Central memory CD8-positive, alpha-beta T cell (primary cell): ENCODE results near the gene DNAJA2.

Experiments used
- ATAC-seq: fragments of 150-1000 bp; cut with Tn5 transposase; replicated peaks from 2 replicates; pipeline ENCODE4 v1.10.0; 2022; ENCODE audit warnings: mild to moderate bottlenecking, moderate FRiP score, moderate number of reproducible peaks; ENCODE audit not compliant: poor library complexity, severe bottlenecking; ENCODE audit errors: extremely low read depth
- DNase-seq, 2 donors: peaks; one replicate each; pipeline ENCODE4 v3.0.0; 2021; ENCODE audit warnings: low spot score in 2 of 2
- H3K27ac Mint-ChIP-seq: one replicate; pipeline ENCODE4 v1.8.0; 2022; ENCODE audit warnings: low read depth, mild to moderate bottlenecking, moderate library complexity, mixed read lengths
- H3K27me3 Mint-ChIP-seq: one replicate; pipeline ENCODE4 v1.8.0; 2022; ENCODE audit warnings: mixed read lengths
- H3K36me3 Mint-ChIP-seq: one replicate; pipeline ENCODE4 v1.8.0; 2022; ENCODE audit warnings: mild to moderate bottlenecking, moderate library complexity, mixed read lengths; ENCODE audit not compliant: insufficient read depth
- H3K4me1 Mint-ChIP-seq: one replicate; pipeline ENCODE4 v1.8.0; 2022; ENCODE audit warnings: mixed read lengths
- H3K4me3 Mint-ChIP-seq: one replicate; pipeline ENCODE4 v1.8.0; 2022; ENCODE audit warnings: mild to moderate bottlenecking, moderate library complexity, mixed read lengths
- H3K9me3 Mint-ChIP-seq: one replicate; pipeline ENCODE4 v1.8.0; 2022; ENCODE audit warnings: mixed read lengths

DNAJA2 gene

DNA sequence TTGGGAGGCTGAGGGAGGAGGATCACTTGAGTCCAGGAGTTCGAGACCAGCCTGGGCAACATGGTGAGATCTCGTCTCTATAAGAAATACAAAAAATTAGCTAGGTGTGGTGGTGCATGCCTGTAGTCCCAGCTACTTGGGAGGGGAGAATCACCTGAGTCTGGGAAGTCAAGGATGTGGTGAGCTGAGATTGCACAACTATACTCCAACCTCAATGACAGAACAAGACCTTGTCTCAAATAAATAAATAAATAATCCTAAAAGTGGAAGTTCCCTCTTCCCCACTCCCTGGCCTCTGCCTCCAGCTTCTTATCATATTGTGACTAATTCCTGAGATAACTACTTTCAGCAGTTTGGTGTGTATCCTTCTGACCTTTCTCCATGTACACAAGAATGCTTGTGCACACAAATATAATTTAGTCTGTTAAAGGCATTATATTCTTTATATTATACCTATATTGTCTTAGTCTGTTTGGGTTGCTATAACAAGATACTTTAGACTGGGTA, 23.5 kb upstream of the DNAJA2 start:
- no peak overlapping the region for H3K27ac Mint-ChIP-seq
- DNase-seq: no peak
- no peak for ATAC-seq
- H3K4me1 Mint-ChIP-seq: no peaks in the 10 kb centered on the region
- H3K4me3 Mint-ChIP-seq: no peak overlapping the region
- no peaks in the 10 kb centered on the region for H3K36me3 Mint-ChIP-seq
- no peaks in the 10 kb centered on the region for H3K27me3 Mint-ChIP-seq
- no peaks in the 10 kb centered on the region for H3K9me3 Mint-ChIP-seq

DNA sequence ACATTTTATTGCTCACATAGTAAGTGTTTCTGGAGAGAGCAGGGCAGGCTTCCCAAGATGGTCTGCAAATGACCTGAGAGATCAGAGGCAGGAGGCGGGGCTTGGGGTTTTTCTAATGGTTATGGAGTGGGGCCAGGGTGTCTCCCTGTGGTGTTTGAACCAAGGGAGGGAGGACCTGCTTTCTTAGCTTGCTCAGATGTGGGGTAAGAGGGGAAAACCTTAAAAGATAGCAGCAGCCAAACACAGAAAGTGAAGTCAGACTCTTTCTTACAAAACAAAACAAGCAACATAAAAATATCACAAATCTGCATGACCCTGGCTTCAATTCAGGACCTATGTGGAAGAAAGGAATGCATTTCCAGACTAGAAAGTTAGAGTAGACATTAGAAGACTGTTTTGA, 22.9 kb upstream of the DNAJA2 start:
- ATAC-seq: no peak
- no peak for DNase-seq
- Mint-ChIP-seq H3K9me3 (no peaks in the 10 kb centered on the region), H3K27ac (no peak overlapping the region), H3K4me3 (no peak overlapping the region), H3K27me3 (no peaks in the 10 kb centered on the region), H3K4me1 (no peaks in the 10 kb centered on the region), H3K36me3 (no peaks in the 10 kb centered on the region)

DNA sequence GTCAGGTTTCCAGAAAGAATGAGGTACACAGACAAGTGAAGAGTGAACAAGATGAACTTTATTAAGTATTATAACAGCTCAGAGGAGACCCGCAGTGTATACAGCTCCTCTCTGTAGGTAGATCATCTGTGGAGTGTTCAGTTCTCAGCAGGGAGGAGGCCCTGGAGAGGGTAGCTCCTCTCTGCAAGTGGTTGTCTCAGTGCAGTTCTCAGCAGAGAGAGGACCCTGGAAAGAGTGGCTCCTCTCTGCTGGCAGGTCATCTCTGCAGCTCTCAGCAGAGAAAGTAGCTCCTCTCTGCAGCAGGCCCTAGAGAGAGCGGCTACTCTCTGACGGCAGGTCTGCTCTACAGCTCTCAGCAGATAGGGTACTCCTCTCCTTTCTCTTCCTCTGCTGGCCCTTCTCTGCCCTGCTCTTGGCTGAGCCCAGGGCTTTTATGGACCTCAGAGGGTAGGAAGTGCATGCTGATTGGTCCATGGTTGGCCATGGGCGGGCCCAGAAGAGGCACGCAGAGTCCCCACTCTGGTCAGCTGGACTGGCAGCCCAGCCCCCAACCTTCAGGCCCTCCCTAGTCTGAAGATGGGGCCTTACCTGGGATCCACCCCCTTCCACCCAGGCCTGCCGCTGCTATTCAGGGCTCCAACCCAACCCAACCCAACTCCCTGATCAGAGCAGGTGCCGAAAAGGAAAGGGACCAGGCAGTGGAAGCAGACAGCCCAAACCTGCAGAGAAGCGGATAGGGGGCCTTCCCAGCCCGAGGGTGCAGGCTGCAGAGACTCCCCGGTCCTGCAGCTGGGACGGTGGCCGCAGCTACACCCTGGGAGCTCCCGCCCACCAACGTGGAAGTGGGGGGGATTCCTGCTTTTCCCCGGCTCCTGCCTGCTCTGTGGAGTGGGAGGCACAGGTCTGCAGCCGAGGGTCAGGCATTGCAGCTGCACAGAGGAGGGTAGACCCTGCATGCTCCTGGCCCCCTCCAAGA, 18.5 kb upstream of the DNAJA2 start:
- Mint-ChIP-seq H3K36me3 (no peaks in the 10 kb centered on the region), H3K4me1 (no peaks in the 10 kb centered on the region), H3K4me3 (no peak overlapping the region), H3K9me3 (no peaks in the 10 kb centered on the region), H3K27ac (no peak overlapping the region), H3K27me3 (no peaks in the 10 kb centered on the region)
- DNase-seq (no peak), ATAC-seq (no peak)

DNA sequence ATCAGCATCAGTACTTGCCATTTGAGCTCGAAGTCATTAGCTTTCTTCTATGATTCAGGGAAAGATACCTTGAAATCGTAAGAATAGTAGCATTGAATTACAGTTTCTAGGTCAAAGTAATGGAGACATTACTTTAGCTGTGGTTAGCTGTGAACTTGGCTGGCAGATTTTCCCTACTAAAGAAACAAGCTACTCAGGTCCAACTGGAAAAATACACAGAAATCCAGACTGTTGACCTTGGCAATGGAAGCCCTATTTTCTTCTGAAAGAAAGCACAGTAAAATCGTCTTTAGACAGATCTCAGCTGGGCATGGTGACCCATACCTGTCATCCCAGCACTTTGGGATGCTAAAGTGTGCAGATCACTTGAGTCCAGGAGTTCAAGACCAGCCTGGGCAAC, 13.4 kb upstream of the DNAJA2 start:
- H3K9me3 Mint-ChIP-seq: no peaks in the 10 kb centered on the region
- no peaks in the 10 kb centered on the region for H3K27me3 Mint-ChIP-seq
- no peak for ATAC-seq
- H3K4me3 Mint-ChIP-seq: no peak overlapping the region
- H3K4me1 Mint-ChIP-seq: no peaks in the 10 kb centered on the region
- no peak for DNase-seq
- H3K36me3 Mint-ChIP-seq: no peaks in the 10 kb centered on the region
- no peak overlapping the region for H3K27ac Mint-ChIP-seq

DNA sequence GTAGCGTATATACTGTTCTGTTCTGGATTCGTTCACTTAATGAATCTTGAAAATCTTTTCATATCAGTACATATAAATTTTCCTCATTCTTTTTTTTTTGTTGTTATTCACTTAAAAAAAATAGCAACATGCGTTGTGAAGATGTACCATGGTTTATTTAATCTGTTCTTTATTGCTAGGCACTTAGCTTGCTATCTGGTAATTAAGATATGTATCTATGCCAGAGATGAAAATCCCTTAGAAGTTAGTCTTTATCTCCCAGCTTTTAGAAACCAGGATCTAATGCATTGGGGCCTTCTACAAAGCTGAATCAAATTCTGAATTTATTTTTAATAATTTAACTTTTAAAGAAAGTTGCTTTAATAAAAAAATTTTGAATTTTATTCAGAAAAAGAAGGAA, 13.0 kb upstream of the DNAJA2 start:
- no peak for DNase-seq
- H3K4me3 Mint-ChIP-seq: no peak overlapping the region
- no peaks in the 10 kb centered on the region for H3K4me1 Mint-ChIP-seq
- H3K9me3 Mint-ChIP-seq: no peaks in the 10 kb centered on the region
- H3K27me3 Mint-ChIP-seq: no peaks in the 10 kb centered on the region
- no peak overlapping the region for H3K27ac Mint-ChIP-seq
- H3K36me3 Mint-ChIP-seq: no peaks in the 10 kb centered on the region
- no peak for ATAC-seq

DNA sequence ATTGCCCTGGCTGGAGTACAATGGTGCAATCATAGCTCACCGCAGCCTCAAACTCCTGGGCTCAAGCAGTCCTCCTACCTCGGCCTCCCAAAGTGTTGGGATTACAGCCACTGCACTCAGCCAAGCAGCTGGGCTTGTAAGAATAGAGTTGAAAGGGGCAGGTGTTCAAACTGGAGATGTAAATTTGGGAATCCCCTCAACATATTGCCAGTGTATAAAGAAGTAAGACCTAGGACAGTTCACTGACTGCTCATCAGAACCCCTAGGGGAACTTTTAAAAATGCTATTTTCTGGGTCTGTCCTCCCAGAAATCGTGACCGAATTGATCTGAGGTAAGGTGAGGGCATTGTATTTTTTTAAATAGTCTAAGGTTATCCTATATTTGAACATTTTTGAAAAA, 8.9 kb upstream of the DNAJA2 start:
- Mint-ChIP-seq H3K27ac (no peak overlapping the region), H3K36me3 (no peaks in the 10 kb centered on the region), H3K9me3 (no peaks in the 10 kb centered on the region), H3K4me1 (no peaks in the 10 kb centered on the region), H3K27me3 (no peaks in the 10 kb centered on the region), H3K4me3 (no peak overlapping the region)
- ATAC-seq (no peak), DNase-seq (no peak)

DNA sequence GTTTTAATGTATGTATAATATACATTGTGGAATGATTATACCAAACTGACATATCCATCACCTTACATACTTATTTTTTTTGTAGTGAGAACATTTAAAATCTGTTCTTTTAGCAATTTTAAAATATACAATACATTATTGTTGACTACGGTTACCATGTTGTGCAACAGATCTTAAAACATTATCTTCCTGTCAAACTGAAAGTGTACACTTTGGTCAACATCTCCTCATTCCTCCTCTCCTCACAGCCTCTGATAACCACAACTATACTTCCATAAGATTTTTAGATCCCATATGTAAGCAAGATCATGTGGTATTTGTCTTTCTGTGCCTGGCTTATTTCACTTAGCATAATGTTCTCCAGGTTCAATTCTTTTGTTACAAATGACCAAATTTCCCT, 7.5 kb upstream of the DNAJA2 start:
- no peak overlapping the region for H3K4me3 Mint-ChIP-seq
- DNase-seq (no peak), ATAC-seq (no peak)
- H3K27me3 Mint-ChIP-seq: no peaks in the 10 kb centered on the region
- H3K4me1 Mint-ChIP-seq: peaks cover 3% of the 10 kb centered on the region
- peaks cover under 1% of the 10 kb centered on the region for H3K36me3 Mint-ChIP-seq
- H3K27ac Mint-ChIP-seq: no peak overlapping the region
- no peaks in the 10 kb centered on the region for H3K9me3 Mint-ChIP-seq

DNA sequence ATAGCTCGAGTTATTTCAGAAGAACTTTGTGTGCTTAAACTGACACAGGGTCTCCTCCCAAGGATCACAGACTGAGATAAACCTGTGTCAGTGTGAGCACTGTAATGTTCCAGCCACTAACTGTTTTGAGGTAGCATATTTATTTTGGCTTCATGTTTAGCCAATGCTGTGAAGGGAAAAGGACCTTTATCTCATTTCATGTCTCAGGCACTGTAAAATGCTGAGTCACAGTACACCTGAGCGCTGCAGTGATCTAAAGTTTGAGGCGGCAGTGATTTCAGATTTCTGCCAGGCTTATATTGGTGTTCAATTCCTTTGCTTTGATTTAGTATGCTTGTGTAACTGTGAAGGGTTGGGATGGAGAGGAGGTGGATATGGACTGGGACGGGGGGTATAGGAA, 3.1 kb upstream of the DNAJA2 start:
- ATAC-seq (no peak), DNase-seq (no peak)
- H3K27me3 Mint-ChIP-seq: no peaks in the 10 kb centered on the region
- no peak overlapping the region for H3K4me3 Mint-ChIP-seq
- H3K36me3 Mint-ChIP-seq: peaks cover 24% of the 10 kb centered on the region
- H3K27ac Mint-ChIP-seq: no peak overlapping the region
- peaks cover 25% of the 10 kb centered on the region for H3K4me1 Mint-ChIP-seq
- H3K9me3 Mint-ChIP-seq: no peaks in the 10 kb centered on the region

DNA sequence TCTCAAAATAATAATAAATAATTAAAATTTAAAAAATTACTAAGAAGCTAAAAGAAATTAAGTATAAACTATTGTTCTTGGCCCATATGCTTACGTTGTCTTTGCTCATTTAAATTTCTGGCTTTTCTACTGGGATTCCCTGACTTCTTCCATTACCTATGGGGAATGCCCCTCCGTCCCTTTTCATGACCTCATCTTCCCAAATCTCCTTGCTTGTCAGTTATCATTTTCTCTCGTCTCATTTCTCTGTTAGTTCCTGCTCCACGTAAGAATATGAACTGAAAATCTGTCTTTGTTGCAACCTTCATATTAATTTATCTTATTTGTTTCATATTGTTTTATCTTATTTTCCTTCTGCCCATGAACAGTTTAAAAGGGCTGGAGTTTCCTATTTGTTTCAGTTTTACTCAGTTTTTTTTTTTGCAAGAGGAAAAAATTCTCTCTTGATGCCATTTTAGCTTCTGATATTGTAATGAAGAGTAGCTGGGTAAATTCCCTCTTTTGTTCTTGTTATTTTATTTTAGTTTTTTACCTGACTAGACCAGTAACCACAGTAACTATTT, 2.5 kb upstream of the DNAJA2 start:
- peak overlapping the region; percentile 3 for H3K4me3 Mint-ChIP-seq
- H3K27ac Mint-ChIP-seq: peak overlapping the region; percentile 32
- H3K36me3 Mint-ChIP-seq: peaks cover 28% of the 10 kb centered on the region
- no peaks in the 10 kb centered on the region for H3K9me3 Mint-ChIP-seq
- no peaks in the 10 kb centered on the region for H3K27me3 Mint-ChIP-seq
- peaks cover 30% of the 10 kb centered on the region for H3K4me1 Mint-ChIP-seq
- no peak for DNase-seq
- no peak for ATAC-seq

DNA sequence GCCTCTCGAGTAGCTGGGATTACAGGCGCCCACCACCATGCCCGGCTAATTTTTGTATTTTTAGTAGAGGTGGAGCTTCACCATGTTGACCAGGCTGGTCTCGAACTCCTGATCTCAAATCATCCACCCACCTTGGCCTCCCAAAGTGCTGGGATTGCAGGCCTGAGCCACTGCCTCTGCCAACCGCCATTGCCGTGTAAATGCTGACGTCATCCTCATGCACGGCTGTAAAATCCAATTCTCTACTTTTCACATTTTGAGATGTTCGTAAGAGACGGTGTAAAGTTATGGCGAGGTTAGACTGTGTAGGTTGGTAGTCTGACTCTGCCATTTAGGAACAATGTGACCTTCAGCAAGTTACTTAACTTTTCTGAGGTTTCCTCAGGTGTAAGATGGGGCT, 1.7 kb upstream of the DNAJA2 start:
- Mint-ChIP-seq H3K27me3 (no peaks in the 10 kb centered on the region), H3K4me3 (peak overlapping the region; percentile 82), H3K36me3 (peaks cover 34% of the 10 kb centered on the region), H3K4me1 (peaks cover 33% of the 10 kb centered on the region), H3K9me3 (no peaks in the 10 kb centered on the region), H3K27ac (peak overlapping the region; percentile 99)
- ATAC-seq (no peak), DNase-seq (no peak)

DNA sequence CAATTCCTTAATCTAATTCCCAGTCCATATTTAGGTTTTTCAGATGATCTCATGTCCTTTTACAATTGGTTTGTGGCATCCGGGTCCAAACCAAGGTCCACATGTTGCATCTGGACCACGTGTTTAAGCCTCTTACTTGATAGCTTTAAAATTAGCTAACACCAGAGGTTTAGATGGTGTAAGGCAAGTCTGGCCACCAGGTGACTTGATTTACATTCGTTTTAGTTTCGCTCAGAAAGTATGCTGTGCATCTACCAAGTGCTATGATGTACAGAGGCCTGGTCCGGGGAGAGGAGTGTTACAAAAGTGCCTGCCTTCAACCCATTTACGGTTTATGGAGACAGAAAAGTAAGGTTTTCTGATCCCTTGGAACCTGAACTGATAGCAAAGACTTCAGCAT, 878 bp upstream of the DNAJA2 start:
- peaks cover 38% of the 10 kb centered on the region for H3K36me3 Mint-ChIP-seq
- peak overlapping the region; percentile 82 for H3K4me3 Mint-ChIP-seq
- H3K4me1 Mint-ChIP-seq: peaks cover 35% of the 10 kb centered on the region
- ATAC-seq: no peak
- H3K27ac Mint-ChIP-seq: peak overlapping the region; percentile 99
- no peaks in the 10 kb centered on the region for H3K27me3 Mint-ChIP-seq
- no peak for DNase-seq
- no peaks in the 10 kb centered on the region for H3K9me3 Mint-ChIP-seq

DNA sequence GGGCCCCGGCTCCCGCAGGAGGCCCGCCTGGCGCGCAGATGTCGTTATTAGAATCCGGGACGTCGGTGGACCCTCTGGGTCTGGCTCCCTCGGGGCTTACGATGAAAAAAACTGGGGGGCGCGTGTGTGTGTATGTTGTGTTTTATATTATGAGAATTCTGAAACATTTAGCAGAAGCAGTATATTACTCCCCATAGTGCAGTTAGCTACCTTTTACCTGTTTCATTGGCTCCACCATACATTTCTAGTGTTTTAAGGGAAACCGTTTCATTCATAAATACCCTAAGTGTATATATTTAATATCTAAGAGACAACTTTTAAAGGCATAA, 486 bp upstream of the DNAJA2 start:
- Mint-ChIP-seq H3K9me3 (no peaks in the 10 kb centered on the region), H3K4me1 (peaks cover 39% of the 10 kb centered on the region), H3K27me3 (no peaks in the 10 kb centered on the region), H3K27ac (peak overlapping the region; percentile 99), H3K36me3 (peaks cover 39% of the 10 kb centered on the region), H3K4me3 (peak overlapping the region; percentile 82)
- ATAC-seq: no peak
- DNase-seq: no peak
